ENCODE measurements around the gene HAP1.

DNA sequence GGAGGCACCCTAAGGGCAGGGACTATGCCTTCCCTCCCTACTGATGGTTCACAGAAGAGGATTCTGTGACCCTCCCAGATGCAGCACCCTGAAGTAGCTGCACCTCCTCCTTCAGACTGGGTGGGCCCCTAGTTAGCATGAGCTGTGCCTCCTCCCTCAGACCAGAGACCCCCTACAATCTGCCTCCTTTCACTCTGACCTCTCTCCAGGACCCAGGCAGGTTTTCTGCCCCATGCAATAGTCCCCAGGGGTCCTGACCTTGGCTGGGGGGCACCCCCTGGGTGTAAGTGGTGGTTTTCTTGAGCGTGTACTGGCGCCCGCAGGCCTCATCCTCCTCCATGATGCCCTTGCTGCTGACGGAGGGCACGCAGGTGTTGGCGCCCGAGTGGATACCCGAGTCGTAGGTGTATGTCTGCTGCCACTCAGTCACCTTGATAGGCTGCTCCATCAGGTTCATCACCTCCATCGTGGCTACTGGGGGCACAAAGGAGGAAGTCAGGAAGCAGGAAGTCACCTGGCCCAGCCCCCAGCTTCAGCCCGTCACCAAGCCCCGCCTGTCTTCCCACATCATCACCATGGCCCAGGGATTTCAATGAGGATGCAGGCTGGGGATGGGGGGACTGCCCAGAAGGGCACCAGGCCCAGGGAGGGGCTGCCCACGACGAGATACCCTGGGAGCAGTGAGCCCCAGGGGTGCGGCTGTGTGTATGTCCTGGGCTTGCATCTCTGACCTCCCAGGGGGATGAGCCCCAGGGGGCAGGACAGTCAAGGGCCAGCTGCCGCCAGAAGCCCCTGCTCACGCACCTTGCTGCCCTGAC lies 37.2 kb upstream of the HAP1 start:
- TF ChIP-seq ZNF596 (tag by site-specific recombination; IDR thresholded peaks at IDR 0.05) (no peak), ZNF785 (tag by site-specific recombination; IDR thresholded peaks at IDR 0.05) (no peak)

Data from HEK293 (cell line).